OCI-LY3 (cell line): ENCODE results near the gene OR2F1.

Experiments used
- H2AFZ ChIP-seq: fragments of 200-600, 300-600 bp; shearing (Covaris generic); 2 replicates; pipeline ENCODE4 v1.6.0; 2014; ENCODE audit warnings: antibody characterized with exemption, low read depth, low read length
- H3K27ac ChIP-seq: fragments of 200-600, 300-600 bp; sonication (generic); 2 replicates; pipeline ENCODE4 v1.5.1; 2014; ENCODE audit warnings: mild to moderate bottlenecking, low read length, moderate library complexity, mixed read lengths
- H3K27me3 ChIP-seq: fragments of 200-600, 300-600 bp; sonication (generic); 2 replicates; pipeline ENCODE4 v1.6.1; 2014; ENCODE audit warnings: low read depth, low read length, mixed read lengths
- H3K36me3 ChIP-seq: fragments of 200-600, 300-600 bp; sonication (generic); replicated peaks from 2 replicates; pipeline ENCODE3; 2014; ENCODE audit warnings: low read depth, low read length, mixed read lengths
- H3K4me1 ChIP-seq: fragments of 300-600, 200-600 bp; sonication (generic); 2 replicates; pipeline ENCODE4 v1.6.1; 2014; ENCODE audit warnings: low read length, mixed read lengths
- H3K4me2 ChIP-seq: fragments of 200-600, 300-600 bp; sonication (generic); 2 replicates; pipeline ENCODE4 v1.6.1; 2014; ENCODE audit warnings: low read length, mixed read lengths
- H3K4me3 ChIP-seq: fragments of 300-600, 200-600 bp; sonication (generic); 2 replicates; pipeline ENCODE4 v1.5.1; 2014; ENCODE audit warnings: antibody characterized with exemption, mild to moderate bottlenecking, low read length, moderate library complexity
- H3K79me2 ChIP-seq: fragments of 300-600, 200-600 bp; shearing (Covaris generic); 2 replicates; pipeline ENCODE4 v1.6.1; 2014; ENCODE audit warnings: mild to moderate bottlenecking, low read length, mixed read lengths
- H3K9ac ChIP-seq: fragments of 300-600, 200-600 bp; shearing (Covaris generic); 2 replicates; pipeline ENCODE4 v1.6.0; 2014; ENCODE audit warnings: mild to moderate bottlenecking, low read length, moderate library complexity
- H3K9me3 ChIP-seq: fragments of 200-600, 300-600 bp; shearing (Covaris generic); 2 replicates; pipeline ENCODE4 v1.6.1; 2014; ENCODE audit warnings: low read length, mixed read lengths; ENCODE audit not compliant: insufficient read depth
- H4K20me1 ChIP-seq: fragments of 200-600, 300-600 bp; sonication (generic); 2 replicates; pipeline ENCODE4 v1.6.1; 2016; ENCODE audit warnings: low read length, mixed read lengths; ENCODE audit not compliant: insufficient read depth
- EZH2phosphoT487 ChIP-seq: fragments of 200-600 bp; shearing (Covaris generic); IDR thresholded peaks from 2 replicates; pipeline ENCODE4 v1.6.1; 2018; ENCODE audit warnings: antibody characterized with exemption, mixed run types, low read depth
- TF ChIP-seq, protein P1 (sequence below): fragments of 200-600, 300-600 bp; sonication (generic); IDR thresholded peaks from 2 replicates; pipeline ENCODE4 v1.5.1; 2014; ENCODE audit warnings: antibody characterized with exemption, low read length, low read depth

The OR2F1 gene

DNA sequence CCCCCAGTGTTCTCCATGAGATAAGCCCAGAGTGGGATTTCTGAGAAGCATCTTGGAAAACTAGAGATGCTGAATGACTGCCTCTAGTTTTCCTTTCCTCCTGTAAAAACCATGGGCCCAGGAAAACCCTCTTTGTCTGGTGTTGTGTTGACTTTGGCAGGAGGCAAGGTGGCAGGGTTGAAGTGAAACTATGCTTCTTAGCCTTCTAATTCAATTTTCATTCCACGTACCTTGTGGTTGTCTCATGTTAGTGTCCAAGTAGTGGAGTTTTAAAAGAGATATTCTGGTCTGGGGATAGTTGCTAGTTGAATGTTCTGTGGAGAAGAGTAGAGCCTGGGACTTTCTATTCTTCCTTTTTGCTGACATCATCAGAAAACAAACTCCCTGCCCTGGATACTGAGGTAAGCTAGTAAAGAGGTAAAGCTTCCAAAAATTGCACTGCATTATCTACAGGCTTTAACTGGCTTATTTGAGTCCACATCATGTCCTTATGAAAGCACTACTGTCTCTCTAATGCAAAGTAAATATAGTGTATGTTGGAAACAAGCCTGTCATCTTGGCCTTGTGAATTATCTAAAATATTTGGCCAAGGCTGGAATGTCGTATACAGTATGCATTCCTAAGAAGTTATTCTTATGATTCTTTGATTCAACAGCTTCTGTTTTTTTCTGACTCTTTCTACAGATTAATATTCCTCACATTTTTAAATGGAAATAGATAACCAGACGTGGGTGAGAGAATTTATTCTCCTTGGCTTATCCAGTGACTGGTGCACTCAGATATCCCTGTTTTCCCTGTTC lies 19.9 kb upstream of the OR2F1 start, which contains the start of gene OR2F2:
TSS of gene OR2F2 (plus strand) at position 708 of the 800 bp plus-strand sequence. CDS start at position 708, 0 bp downstream.
- H2AFZ ChIP-seq, result no peak within 1 kb of the TSS
- H3K4me3 ChIP-seq, result no peak within 1 kb of the TSS
- H4K20me1 ChIP-seq, result no peaks in the 10 kb centered on the region
- H3K9ac ChIP-seq, result no peak within 1 kb of the TSS
- H3K27me3 ChIP-seq, result no peaks in the 10 kb centered on the region
- no peaks in the 10 kb centered on the region for H3K79me2 ChIP-seq
- no peak within 1 kb of the TSS for H3K4me2 ChIP-seq
- TF ChIP-seq, protein P1, sequence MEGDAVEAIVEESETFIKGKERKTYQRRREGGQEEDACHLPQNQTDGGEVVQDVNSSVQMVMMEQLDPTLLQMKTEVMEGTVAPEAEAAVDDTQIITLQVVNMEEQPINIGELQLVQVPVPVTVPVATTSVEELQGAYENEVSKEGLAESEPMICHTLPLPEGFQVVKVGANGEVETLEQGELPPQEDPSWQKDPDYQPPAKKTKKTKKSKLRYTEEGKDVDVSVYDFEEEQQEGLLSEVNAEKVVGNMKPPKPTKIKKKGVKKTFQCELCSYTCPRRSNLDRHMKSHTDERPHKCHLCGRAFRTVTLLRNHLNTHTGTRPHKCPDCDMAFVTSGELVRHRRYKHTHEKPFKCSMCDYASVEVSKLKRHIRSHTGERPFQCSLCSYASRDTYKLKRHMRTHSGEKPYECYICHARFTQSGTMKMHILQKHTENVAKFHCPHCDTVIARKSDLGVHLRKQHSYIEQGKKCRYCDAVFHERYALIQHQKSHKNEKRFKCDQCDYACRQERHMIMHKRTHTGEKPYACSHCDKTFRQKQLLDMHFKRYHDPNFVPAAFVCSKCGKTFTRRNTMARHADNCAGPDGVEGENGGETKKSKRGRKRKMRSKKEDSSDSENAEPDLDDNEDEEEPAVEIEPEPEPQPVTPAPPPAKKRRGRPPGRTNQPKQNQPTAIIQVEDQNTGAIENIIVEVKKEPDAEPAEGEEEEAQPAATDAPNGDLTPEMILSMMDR, result no peak
- TF ChIP-seq EZH2phosphoT487, result no peak
- H3K9me3 ChIP-seq, result no peaks in the 10 kb centered on the region
- H3K36me3 ChIP-seq, result no peaks in the 10 kb centered on the region
- H3K27ac ChIP-seq, result no peak within 1 kb of the TSS
- no peaks in the 10 kb centered on the region for H3K4me1 ChIP-seq

DNA sequence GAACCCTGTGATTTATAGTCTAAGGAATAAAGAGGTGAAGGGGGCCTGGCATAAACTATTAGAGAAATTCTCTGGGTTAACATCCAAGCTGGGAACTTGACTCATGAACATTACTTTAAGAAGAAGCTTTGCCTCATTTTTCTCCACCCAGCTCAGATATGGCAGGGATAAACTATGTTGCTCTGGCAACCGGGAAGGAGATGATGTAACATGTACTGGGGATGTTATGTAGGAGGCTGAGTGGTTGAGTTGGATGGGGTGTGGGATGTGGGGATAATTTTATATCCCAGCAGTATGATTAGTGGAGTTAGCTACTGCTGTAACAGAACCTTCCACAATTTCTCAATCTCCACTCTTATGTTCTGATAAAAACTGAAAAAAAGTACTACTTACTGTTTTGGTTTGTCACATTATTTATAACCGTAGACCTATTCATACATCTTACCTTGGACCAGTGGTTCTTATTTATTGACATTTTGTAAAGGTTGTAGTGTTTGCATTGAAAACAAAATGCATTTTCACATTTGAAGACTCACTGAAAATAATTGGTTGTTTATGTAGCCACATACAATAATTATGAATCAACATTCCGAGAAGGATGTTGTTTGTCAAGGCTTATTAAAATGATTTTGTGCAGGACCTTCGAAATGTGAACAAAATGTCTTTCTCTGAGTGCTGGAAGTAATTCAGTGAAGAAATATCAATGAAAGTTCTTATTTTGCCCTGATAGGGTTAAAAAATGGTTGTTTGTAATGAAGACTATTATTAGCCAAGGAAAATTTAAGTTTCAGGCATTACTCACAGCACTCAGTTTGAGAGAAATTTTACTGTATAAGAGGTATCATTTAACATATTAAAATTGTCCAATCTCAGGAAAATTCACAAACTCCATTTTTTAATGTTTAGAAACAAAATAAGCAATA lies 18.3 kb upstream of the OR2F1 start:
- Histone ChIP-seq H3K27me3 (no peaks in the 10 kb centered on the region), H2AFZ (no peak overlapping the region), H3K27ac (no peak overlapping the region), H3K4me3 (no peak overlapping the region), H3K4me2 (no peak overlapping the region), H4K20me1 (no peaks in the 10 kb centered on the region), H3K4me1 (no peaks in the 10 kb centered on the region), H3K9me3 (no peaks in the 10 kb centered on the region), H3K9ac (no peak overlapping the region), H3K36me3 (no peaks in the 10 kb centered on the region), H3K79me2 (no peaks in the 10 kb centered on the region)
- TF ChIP-seq EZH2phosphoT487, result no peak
- TF ChIP-seq, protein P1, result no peak

DNA sequence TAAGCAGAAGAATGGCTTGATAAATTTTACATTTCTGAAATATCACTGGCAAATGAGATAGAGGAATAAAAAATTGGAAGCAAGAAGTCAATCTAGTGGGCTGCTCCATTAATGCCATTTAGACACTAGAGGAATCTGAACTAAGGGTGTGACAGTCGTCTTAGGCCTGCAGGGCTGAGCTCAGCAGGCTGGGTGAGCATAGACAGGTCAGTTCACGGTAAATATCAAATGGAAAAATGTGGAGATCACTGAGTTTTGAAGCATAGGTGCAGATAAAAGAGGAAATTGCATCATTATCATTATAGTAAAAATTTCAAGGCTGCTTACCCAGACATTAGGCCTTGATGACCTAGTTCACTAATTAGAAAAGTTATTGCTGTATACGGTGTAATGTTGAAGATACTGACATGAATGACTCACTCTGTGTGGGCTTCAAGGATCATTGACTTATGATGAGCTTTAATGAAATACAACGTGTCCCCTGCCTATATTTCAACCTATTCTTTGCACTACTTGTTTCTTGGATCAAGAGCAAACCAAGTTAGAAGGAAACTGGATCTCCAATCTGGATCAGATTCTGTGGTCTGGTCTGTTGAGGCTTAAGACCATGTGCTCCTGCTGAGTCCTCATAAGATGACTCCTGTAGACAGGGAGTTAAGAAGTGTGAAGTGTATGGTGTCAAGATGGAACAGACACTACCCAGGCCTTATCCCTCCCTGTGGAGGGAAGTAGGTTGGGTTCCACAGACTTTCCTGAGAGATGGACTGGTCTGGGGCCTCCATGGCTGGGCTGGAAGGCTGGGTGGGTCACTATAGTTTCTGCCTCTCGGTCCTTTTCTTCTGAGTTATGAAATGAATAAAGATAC lies 16.0 kb upstream of the OR2F1 start:
- Histone ChIP-seq H3K27ac (no peak overlapping the region), H2AFZ (no peak overlapping the region), H3K9me3 (no peaks in the 10 kb centered on the region), H3K4me1 (no peaks in the 10 kb centered on the region), H3K4me2 (no peak overlapping the region), H4K20me1 (no peaks in the 10 kb centered on the region), H3K27me3 (no peaks in the 10 kb centered on the region), H3K4me3 (no peak overlapping the region), H3K36me3 (no peaks in the 10 kb centered on the region), H3K9ac (no peak overlapping the region), H3K79me2 (no peaks in the 10 kb centered on the region)
- TF ChIP-seq, protein P1, result no peak
- TF ChIP-seq EZH2phosphoT487, result no peak
